Renal cortex interstitium (tissue), 11 donors: ENCODE data around the gene CHST5. TPM values are rescaled to one million over a fixed set of nuclear protein-coding genes. Genes with fewer than 3 reads are reported as not detected.
"Not testable (repeated sequence)": the region's sequence is repeated elsewhere in the genome, so short reads cannot be mapped to it uniquely, and the experiment has no call there.

Source experiments
- DNase-seq, 11 donors: peaks; one replicate each; pipeline ENCODE4 v3.0.0-alpha.2; 2013; ENCODE audit warnings: low read depth in 9 of 11, low spot score in 4 of 11; ENCODE audit errors: extremely low read depth in 1 of 11
- polyA plus RNA-seq, 3 donors: library from polyadenylated mRNA; unstranded; fragments of 120-200 nt; gene quantifications; one replicate each; pipeline ENCODE4 v1.2.1, GENCODE V29; 2013; ENCODE audit not compliant: insufficient read length in 3 of 3

CHST5 gene
- polyA plus RNA-seq, 3 donors = 0.42 to 0.94 (median 0.70) TPM

DNA sequence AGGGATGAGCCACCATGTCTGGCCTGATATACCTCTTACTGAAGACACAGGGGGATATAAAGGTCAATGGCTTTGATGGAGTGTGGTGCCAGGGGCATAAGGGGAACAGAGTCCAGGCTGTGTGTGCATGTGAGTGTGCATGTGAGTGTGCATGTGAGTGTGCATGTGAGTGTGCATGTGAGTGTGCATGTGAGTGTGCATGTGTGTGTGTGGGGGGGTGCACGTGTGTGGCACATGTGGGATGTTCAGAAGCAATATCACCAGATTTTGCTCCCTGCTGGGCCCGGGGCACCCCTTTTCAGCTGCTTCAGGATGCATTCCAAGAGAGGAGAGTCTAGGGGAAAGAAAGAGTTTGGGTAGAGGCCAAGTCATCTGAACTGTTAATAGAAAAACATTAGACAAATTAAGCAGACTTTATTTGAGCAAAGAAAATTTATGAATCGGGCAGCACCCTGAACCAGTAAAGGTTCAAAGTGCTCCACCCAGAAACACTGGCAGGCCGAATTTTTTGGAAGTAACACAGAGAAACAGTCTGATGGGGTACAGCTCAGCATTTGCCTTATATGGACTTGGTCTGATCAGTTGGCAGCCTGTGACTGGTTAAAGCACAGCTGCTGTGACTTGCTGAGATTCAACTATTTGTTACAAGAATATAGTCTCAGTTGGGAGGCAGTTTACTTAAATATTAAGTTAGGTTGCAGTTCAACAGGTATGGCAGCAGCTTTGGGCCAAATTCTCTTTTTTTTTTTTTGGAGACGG, 9.7 kb downstream of the CHST5 start:
- no peak for DNase-seq

DNA sequence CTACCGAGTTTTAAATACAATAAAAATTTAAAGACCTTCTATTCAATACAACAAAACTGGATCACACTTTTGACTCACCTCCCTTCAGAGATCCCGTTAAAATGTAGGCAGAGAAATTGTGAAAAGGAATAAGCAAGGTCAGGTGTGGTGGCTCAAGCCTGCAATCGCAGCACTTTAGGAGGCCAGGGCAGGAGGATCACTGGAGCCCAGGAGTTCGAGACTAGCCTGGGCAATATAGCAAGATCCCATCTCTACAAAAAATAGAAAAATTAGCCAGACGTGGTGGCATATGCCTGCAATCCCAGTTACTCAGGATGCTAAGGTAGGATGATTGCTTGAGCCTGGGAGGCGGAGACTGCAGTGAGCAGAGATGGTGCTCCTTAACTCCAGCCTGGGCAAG, 16.7 kb downstream of the CHST5 start:
- DNase-seq = no peak

DNA sequence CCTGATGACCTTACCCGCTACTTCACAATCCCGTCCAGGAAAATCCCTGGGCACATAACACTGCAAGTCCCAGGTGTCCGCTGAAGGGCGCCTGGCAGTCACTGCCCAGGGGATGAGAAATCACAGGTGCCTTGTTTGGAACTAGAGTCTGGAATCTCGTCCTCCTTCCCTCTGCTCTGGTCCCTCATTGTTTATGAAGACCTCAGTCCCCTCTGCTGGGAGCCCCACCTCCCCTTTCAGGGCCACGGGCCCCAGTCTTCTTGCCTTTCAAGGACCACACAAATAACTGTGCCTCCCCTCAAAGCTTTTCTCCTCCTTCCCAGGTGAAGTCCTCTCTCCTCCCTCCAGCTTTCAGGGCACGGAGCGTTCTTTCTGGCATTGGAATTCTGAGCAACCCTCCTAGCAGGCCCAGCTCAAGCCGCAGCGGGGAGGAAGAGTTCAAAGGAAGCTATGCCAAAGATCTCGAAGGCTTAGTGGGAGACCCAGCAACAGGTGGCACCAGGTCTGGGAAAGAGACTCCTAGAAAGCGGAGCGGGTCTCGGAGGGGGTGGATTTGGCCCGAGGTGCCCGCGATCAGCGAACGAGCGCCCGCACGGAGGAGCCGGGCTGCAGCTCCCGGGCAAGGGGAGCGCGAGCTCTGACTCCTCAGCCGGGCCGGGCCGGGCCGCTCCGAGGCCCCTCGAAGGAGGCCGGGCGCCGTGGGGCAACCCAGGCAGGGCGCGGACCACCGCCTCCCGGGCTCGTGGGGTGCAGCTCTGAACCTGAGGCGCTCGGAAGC, 19.5 kb downstream of the CHST5 start:
- DNase-seq = peak in 1 of 11 donors; percentile 25

DNA sequence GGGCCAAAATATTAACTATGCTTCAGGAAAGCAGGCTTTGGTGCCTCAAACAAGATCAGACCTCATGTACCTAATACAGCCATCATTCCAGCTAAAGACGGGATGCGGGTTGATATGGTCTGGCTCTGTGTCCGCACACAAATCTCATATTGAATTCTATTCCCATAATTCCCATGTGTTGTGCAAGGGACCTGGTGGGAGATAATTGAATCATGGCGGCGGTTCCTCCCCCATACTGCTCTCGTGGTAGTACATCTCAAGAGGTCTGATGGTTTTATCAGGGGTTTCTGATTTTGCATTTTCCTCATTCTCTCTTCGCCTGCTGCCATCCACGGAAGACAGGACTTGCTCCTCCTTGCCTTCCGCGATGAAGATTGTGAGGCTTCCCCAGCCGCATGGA, 21.6 kb downstream of the CHST5 start:
- no peak for DNase-seq

DNA sequence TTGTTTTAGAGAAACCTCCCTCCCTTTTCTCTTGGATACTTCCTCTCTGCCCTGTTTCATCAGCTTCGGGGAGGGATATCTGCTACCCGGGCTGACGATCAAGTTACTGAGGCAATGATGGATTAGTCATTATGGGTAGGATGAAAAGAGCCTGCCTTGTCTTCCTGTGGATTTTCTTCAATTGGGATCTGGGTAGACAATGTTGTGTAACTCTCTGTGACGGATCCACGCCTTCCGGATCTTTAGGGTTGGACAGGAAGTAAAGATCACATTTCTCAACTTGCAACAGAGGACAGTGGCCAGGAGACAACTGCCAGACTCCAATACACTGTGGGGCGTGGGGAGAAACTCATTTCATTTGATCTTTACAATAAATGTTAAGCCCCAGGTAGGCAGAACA, 29.3 kb downstream of the CHST5 start:
- peak in 1 of 11 donors; percentile 13 for DNase-seq

DNA sequence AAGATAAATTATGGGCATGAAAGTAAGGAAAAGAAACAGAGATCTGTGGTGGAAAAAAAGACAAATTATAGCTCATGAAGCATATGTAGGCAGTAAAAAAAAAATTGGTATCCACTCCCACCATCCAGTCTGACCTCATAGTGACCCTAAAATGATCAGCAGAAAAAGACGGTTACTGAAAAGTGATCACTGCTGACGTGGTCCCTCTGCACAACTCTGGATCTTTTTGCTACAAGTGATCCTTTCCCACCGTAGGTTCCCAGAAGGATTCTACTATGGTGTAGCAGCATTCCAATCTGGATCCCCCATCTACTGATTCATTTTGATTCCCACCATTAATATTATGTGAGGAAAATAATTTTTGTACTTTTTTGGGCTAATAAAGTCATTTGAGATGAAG, 29.8 kb downstream of the CHST5 start:
- DNase-seq = no peak

DNA sequence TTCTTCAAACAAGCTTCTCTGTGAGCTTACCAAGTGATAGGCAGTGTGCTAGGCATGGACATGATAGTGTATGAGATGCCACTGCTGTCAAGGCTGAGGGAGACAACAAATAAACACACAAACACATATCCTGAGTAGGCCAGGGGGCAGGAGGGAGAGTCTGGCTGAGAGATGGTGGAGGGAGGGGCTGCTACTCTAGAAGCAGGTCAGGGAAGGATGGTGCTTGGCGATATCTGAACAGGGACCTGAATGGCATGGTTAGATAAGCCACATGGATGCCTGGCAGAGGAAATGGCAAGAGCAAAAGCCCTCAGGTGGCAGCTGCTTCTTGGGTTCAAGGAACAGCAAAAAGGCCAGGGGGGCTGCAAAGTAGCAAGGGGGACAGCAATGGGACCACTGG, 32.1 kb downstream of the CHST5 start:
- no peak for DNase-seq

DNA sequence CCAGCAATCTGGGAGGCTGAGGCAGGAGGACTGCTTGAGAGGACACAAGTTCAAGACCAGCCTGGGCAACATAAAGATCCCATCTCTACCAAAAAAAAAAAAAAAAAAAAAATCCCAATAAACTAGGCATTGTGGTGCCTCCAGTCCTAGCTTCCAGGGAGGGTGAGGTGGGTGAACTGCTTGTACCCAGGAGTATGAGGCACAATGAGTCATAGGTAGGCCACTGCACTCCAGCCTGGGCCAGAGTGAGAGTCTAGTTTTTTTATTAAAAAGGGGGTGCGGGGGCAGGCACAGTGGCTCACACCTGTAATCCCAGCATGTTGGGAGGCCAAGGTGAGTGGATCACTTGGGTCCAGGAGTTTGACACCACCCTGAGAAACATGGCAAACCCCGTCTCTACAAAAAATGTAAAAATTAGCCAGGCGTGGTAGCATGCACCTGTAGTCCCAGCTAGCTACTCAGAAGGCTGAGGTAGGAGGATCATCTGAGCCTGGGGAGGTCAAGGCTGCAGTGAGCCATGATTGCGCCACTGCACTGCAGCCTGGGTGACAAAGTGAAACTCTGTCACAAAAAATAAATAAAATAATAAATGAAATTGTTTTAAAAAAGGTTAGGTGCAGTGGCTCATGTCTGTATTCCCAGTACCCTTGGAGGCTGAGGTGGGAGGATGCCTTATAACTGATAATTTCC, 32.8 kb downstream of the CHST5 start:
- DNase-seq = no peak

DNA sequence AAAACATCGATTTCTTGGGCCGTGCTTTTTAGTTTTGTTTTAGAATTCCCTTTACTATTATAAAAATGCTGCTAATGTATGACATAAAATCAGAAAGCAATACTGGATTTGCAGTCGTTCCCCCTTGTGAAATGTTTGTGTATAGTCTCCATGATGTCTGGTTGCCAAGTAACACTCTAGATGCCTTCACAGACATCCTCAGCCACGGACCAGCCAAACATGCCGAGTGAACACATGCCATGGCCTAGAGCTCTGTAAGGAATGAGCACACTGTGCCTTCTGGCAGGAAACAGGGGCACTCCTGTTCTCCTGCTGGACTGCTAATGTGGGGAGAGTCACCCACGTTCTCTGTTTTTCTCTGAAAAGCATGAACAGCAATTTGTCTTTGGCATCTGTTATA, 34.1 kb downstream of the CHST5 start:
- not testable (repeated sequence) for DNase-seq

DNA sequence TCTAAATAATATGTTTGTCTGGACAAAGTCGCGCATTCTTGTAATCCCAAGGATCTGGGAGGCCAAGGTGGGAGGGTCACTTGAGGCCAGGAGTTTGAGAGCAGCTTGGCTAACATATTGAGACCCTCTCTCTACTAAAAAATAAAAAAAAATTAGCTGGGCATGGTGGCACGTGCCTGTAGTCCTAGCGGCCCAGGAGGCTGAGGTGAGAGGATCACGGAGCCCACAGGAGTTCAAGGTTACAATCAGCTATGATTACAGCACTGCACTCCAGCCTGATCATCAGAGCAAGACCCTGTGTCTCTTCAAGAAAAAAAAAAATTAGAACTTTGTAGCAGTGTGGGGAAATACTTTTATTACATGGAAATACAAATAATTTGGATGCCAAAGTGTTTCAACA, 34.5 kb downstream of the CHST5 start:
- no peak for DNase-seq

DNA sequence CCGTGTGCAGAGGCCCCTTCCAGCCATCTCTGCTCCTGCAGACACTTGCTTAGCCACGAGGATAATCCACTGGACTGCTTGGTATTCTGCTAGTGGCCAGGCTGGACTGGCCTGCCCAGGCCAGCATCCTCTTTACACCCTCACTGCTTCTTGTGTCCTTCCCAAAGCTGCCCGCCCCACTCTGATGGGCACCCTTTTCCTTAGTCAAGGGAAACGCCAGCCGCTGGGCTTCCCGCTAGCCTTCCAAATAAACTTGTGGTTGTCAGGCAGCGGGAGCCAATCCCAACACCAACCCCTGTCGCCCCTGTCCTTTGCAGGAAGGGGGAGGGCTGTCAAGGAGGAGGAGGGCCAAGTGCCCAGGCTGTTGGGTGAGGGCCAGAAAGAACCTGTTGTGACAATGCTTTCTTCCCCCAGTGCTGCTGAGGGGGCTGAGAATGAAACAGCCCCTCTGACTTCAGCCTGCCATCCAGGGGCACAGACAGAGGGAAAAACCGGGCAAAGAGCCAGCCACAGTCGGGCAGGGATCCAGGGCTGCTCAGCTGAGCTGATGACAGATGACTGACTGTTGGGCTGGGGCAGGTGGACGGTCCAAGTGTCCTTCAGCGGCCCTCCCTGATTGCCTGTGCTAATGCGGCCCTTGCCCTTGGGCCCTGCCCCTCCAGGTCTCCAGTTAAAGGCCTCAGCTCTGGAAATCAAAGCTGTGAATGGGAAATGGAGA, 37.1 kb downstream of the CHST5 start:
- DNase-seq = peak in 1 of 11 donors; percentile 26

DNA sequence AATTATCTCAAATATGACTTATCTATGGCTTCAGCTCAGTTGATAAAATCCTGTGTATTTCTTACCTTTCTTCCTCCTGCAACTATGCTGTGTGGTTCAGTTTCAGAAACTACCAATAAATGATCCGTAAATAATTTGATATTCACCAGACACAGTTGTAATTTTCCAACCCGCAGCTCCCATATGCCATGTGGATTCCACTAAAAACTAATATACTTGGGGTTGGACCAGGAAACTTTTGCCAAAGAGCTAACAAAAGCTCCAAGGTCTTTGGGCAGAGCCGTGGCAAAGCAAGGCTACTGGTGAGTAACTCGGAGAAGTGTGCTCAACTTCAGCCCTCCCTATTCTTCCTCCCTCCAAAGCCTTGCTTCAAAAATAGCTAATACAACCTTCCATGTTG, 38.4 kb downstream of the CHST5 start:
- no peak for DNase-seq

DNA sequence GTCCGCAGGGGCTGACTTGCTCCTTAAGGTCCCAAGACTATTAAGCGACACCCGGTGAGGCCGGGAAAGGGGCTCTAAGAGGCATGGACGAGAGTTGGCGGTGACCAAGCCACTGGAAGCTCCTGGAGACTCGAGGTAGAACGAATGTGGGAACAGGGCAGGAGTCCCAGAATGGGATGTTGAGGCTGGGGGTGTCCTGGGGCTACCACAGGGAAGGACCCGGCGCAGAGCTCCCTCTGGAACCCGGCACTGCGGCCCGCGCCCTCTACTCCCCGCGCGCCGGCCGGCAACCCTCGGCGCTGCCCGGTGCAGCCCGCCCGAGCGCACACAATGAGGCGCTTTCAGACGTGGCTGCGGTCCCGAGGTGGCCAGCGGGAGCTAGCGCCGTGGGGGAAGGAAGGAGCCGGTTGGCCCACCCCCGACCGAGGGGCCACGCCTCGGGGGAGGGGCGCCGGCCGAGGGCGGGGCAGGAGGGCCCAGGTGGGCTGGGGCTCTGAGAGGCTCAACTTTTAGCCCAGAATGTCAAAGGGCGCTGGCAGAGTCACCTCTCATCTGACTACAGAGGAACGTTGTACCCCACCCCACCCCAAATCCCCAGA, 40.7 kb downstream of the CHST5 start, which contains the start of gene CHST6:
CHST6 (minus strand) TSS at position 366 of the 599 bp plus-strand sequence. CDS start 15,613 bp downstream, outside the sequence.
- peak in 1 of 11 donors; percentile 15 for DNase-seq

DNA sequence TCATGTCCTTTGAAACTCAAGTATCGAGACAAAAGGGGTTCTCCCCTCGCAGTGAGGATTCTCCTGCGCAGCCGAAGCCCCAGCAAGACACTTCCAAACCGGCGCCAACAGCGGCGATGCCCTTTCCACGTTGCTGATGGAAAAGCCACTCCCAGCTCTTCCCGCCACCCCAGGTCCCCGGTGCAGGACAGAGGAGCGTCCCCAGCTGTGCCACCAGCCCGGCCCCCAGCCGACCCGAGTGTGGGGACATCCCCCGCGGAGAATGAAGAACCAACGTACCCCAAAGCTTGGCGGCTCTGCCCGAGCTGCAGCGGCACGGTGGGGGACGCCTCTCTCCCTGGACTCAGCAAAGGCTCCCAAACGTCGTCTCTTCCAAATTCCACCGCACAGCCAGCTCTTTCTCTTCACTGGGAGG, 41.2 kb downstream of the CHST5 start:
- no peak for DNase-seq

DNA sequence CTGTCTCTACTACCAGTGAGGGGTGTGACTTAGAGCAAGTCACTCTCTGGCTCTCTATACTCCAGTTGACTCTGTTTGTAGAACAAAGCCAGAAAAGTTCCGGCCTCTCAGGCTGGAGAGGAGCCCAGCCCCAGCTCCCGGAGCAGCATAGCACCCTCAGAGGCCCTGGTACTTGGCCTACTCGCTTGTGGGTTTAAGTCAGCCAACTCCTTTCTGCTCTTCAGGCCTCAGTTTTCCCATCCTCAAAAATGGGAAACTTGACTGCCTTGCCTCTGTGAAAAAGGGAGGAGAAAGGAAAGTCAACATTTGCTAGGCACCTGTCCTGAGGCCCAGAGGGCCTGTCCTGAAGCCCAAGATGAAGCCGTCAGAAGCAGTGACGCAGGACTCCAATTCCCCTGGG, 41.7 kb downstream of the CHST5 start:
- no peak for DNase-seq

DNA sequence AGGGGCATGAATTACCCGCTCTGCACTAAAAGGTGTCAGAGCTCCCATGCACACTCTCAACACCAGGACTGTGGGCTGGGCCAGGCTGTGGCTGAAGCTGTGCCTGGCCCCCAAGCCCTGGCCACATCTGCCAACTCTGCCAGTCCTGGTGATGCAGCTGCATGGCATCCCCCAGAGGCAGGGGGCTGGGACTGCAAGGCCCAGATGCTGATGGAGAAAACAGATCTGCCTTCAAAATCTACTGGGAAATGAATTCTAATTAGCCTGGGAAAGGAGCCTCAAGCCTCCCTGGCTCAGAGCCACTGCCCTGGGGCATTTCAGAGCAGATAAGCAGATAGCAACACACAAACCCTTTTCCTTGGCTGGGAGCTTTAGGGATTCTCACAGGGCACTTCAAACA, 44.0 kb downstream of the CHST5 start:
- no peak for DNase-seq

DNA sequence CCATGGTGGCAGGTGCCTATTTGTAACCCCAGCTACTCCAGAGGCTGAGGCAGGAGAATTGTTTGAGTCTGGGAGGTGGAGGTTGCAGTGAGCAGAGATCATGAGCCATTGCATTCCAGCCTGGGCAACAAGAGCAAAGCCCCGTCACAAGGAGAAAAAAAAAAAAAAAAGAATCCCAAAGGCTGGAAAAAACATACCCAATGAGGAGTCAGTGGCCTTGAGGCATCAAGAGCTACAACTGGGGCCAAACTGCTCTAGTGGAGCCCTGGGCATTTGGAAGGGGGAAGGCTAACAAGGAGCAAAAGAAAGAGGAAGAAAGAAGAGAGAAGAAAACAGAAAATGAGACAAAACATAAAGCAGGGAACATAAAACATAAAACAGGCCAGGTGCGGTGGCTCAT, 47.6 kb downstream of the CHST5 start:
- DNase-seq = no peak

DNA sequence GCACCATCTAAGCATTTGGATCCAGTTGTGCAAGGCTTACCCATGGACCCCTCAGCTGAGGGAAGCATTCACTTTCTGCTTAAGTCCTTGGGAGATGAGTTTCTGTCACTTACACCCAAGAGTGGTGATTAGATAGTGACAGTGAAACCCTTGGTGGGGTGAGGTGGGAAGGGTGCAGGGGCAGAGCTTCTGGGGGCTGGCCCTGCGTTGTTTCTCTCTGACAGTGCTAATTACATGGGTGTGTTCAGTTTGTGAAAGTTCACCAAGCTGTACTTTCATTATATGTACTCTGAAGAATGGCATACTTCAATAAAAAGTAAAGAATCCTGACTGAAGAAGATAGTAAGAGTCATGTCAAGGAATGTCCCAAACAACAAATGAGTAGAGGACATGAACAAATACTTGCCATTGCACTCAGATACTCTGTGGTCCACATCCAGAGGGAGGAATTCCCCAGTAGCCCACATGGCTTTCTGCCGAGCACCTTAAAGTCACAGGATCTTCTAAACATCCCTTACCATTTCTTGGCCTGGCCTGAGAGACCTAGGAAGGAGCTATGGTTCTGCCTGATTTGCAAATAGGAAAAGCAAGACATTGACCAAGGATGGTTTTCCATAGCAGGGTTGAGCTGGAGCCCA, 49.1 kb downstream of the CHST5 start:
- no peak for DNase-seq
